Epithelial cell of prostate (primary cell): Measurements from ENCODE around the gene FBN3.
"Not testable (repeated sequence)": the region's sequence is repeated elsewhere in the genome, so short reads cannot be mapped to it uniquely, and the experiment has no call there.

Experiments
- DNase-seq: peaks from one replicate; pipeline ENCODE4 v3.0.0-alpha.2; 2011; ENCODE audit warnings: low read depth, low spot score
- H3K27ac ChIP-seq: fragments of 450-650 bp; 2 replicates; pipeline ENCODE4 v1.5.1; 2017; ENCODE audit warnings: mild to moderate bottlenecking

FBN3 gene

DNA sequence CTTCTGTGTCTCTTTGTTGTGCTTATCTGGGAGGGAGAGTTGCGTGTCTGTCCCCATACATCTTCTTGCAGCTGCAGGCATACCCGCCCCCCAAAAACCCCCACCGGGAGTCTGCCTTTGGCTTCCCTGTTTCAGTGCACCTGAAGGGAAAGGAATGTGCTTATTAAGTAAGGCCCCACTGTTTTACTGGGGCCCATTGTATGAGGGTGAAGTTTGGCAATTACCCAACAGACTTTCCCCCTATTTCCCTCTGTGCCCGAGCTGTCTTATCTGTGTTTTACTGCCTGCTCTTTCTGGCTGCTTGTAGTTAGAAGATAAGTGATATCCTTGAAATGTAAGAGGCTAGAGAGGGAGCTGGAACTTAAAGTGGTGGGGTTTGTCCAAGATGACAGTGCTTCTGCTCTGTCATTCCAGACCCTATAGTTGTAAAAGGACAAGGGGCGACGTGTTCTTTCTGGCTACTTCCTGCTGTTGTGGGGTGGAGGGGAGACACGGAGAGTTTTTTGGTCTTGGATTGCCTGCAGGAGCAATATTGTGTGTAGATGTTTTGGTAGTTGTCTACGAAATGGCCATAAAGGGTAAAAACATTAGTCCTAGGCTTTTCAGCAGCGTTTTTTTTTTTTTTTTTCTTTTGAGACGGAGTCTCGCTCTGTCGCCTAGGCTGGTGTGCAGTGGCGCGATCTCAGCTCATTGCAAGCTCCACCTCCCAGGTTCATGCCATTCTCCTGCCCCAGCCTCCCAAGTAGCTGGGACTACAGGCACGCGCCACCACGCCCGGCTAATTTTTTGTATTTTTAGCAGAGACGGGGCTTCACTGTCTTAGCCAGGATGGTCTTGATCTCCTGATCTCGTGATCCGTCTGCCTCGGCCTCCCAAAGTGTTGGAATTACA is 115.9 kb downstream of the FBN3 start:
- not testable (repeated sequence) for DNase-seq

GRCh38 chr19:8030960-8031359 is 118.4 kb downstream of the FBN3 start:
- no peak overlapping the region for H3K27ac ChIP-seq
- no peak for DNase-seq

More for the DNA sequence above, 115.9 kb downstream of the FBN3 start:
- H3K27ac ChIP-seq: not testable (repeated sequence)

DNA sequence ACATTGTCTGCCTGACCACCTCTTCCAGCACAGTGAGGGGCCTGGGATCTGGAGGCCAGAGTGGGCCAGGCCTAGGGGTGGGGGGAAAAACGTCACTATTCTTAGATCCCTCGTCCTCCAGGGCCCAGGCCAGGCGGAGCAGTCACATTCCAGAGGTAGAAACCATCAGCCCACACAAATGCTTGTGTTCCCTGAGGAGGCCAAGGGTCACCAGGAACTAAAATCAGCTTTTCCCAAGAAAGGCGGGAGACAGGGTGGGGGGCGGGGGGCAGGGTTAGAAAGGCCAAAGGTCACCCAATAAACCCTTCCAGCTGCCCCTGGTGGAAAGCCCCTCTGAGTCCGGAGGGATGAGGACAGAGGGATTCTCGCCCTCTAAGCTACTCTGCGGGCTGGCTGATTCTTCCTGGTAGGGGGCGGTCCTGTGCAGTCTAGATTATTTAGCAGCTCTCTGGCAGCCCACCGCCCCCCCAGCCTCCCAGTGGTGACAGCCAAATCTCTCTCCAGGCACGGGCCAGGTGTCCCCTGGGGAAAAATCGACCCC is 120.4 kb downstream of the FBN3 start:
- no peak for DNase-seq
- H3K27ac ChIP-seq: no peak overlapping the region

DNA sequence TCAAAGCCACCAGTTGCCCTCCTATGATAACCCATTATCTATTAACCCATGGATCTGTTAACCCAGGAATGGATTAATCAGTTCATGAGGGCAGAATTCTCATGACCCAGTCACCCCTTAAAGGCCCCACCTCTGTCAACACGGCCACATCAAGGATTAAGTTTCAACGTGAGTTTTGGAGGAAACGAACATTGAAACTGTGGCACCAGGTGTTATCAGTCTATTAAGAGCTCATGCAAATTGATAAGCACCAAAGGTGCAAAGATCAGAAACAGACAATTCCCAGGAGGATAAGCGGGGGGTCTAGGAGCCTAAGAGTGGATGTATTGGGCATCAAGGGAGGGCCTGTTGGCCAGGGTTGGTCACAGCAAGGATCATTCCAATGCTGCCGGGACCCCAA is 124.1 kb downstream of the FBN3 start:
- no peak for DNase-seq
- no peak overlapping the region for H3K27ac ChIP-seq

- not testable (repeated sequence) for H3K27ac ChIP-seq, DNase-seq
Measured at GRCh38 chr19:8024256-8024655, 125.1 kb downstream of the FBN3 start.

DNA sequence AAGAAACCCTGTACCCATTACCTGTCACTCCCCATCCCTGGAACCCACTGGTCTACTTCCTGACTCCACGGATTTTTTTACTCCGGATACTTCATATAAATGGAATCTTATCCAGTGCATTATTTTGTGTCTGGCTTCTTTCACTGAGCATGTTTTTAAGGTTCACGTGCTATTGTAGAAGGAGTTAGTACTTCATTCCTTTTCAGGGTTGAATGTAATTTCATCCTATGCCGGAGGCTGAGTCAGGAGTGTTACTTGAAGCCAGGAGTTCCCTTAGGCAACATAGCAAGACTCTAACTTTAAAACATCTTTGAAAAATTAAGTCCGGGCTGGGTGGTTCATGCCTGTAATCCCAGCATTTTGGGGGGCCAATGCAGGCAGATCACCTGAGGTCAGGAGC is 126.0 kb downstream of the FBN3 start:
- DNase-seq: no peak
- H3K27ac ChIP-seq: no peak overlapping the region

GRCh38 chr19:8022275-8022674 is 127.1 kb downstream of the FBN3 start:
- no peak for DNase-seq
- no peak overlapping the region for H3K27ac ChIP-seq

- no peak for DNase-seq
- H3K27ac ChIP-seq: no peak overlapping the region
Measured at GRCh38 chr19:8021374-8021773, 128.0 kb downstream of the FBN3 start.

DNA sequence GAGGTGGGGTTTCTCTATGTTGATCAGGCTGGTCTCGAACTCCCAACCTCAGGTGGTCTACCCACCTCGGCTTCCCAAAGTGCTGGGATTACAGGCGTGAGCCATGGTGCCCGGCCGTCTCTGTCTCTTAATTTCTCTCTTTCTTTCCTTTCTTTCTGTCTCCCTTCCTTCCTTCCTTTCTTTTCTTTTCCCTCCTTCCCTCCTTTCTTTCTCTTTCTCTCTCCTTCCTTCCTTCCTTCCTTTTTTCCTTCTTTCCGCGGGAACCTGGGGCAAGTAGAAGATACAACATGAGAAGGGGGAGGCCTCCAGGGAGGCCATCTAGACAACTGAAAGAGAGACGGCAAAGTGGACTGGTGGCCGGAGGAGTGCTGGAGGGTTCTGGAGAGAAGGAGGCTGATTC is 128.7 kb downstream of the FBN3 start:
- DNase-seq: no peak
- no peak overlapping the region for H3K27ac ChIP-seq

- no peak for DNase-seq
Measured at GRCh38 chr19:8017808-8018207, 131.6 kb downstream of the FBN3 start.

More at GRCh38 chr19:8017808-8018207, 131.6 kb downstream of the FBN3 start:
- H3K27ac ChIP-seq: no peak overlapping the region
